GM18873 (cell line): Measurements from ENCODE around the gene ADGRV1.

Experiments
- ATAC-seq: cut with Tn5 transposase; IDR thresholded peaks from one replicate; pipeline ENCODE4 v1.9.1; 2021; ENCODE audit warnings: mild to moderate bottlenecking, moderate library complexity, moderate number of reproducible peaks; ENCODE audit not compliant: unreplicated experiment, low FRiP score

Gene ADGRV1

DNA sequence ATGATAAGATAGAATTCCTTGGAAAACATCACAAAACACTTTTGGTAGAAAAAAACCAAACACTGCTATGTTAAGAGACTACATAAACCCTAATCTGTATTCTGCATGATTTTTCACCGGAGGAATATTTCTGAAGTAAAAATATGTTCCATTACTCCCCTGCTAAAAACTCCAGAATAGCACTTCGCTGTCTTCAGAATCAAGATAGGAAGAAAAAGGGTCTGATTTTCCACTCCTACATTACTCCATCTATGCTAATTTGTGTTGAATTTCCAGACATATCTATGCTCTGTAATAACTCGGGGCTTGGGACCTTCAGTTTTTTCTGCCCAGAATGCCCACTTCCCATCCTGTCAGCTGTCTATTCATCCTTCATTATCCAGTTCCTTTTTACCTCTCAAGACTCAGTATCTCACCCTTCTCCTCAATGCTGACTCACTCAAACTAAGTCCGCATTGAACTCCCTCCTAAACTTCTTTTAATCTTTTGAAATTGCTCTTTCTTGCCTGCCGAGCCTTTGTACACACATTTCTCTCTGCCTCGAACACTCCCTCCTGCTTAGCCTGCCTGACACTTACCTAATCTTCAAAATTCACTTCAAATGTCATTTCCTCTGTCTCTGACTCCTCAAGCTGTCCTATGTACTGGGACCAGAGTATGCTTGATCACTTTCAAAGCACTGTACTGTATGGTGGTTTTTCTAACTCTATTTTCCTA is 653.6 kb downstream of the ADGRV1 start:
- ATAC-seq = no peak

DNA sequence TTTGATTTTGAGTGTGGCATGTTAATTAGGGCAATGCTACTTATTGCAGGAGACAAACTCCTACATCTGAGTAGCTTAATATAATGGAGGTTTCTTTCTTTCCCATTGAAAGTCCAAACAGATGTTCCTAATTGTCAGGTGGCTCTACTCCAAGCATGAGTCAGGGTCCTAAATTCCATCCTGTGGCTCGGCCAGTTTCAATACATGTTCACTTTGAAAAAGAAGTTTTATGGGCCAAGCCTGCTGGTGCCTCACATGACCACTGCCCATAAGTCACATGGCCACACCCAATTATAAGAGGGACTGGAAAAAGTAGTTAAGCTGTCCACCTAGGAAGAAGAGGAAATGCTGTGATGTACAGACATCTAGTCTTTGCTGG is 654.1 kb downstream of the ADGRV1 start:
- no peak for ATAC-seq
